OCI-LY3 (cell line): Measurements from ENCODE around the gene UBA52.

Experiments
- CTCF ChIP-seq: fragments of 200-600, 300-600 bp; sonication (generic); IDR thresholded peaks from 2 replicates; pipeline ENCODE4 v1.5.1; 2014; ENCODE audit warnings: antibody characterized with exemption, low read length, low read depth
- EZH2phosphoT487 ChIP-seq: fragments of 200-600 bp; shearing (Covaris generic); IDR thresholded peaks from 2 replicates; pipeline ENCODE4 v1.6.1; 2018; ENCODE audit warnings: antibody characterized with exemption, mixed run types, low read depth

GRCh38 chr19:18574691-18575291 lies 3.1 kb downstream of the UBA52 start:
- no peak for TF ChIP-seq CTCF
- TF ChIP-seq EZH2phosphoT487: no peak
